Pancreas (tissue), 10 donors: ENCODE results near the gene LAIR2. TPM values are rescaled to one million over a fixed set of nuclear protein-coding genes. Genes with fewer than 3 reads are reported as not detected.

Source experiments
- ATAC-seq, 4 donors: fragments of 200-7000 bp; cut with Tn5 transposase; one replicate each; pipeline versions ENCODE4 v1.8.0 to v1.9.1; 2020; ENCODE audit warnings: mild to moderate bottlenecking in 4 of 4, moderate library complexity in 4 of 4
- DNase-seq, 6 donors: peaks; one replicate each; pipeline ENCODE4 v3.0.0-alpha.2; 2020
- FAIRE-seq: peaks from 2 replicates; lab custom pipeline; 2012; peaks lifted over from hg19 to GRCh38; lab: Jason Lieb, UNC
- H3K27ac ChIP-seq, 4 donors: fragments of 200-600 bp; sonication (generic); 1 replicate in 3 of 4; 2 replicates in 1 of 4; pipeline versions ENCODE4 v1.5.0 to v1.8.0; 2020
- H3K27me3 ChIP-seq, 4 donors: fragments of 200-600 bp; one replicate each; pipeline ENCODE4 v1.8.0; 2021
- H3K36me3 ChIP-seq, 3 donors: fragments of 200-600 bp; sonication (generic) in 1 of 3; one replicate each; pipeline versions ENCODE4 v1.5.0 to v1.8.0; 2020 to 2021
- H3K4me1 ChIP-seq, 3 donors: fragments of 200-600 bp; one replicate each; pipeline ENCODE4 v1.8.0; 2021
- H3K4me3 ChIP-seq, 4 donors: fragments of 200-600 bp; sonication (generic) in 2 of 4; one replicate each; pipeline versions ENCODE4 v1.5.0 to v1.8.0; 2020 to 2021
- H3K9me3 ChIP-seq, 4 donors: fragments of 200-600 bp; one replicate each; pipeline ENCODE4 v1.8.0; 2021
- CTCF ChIP-seq, 4 donors: fragments of 200-600 bp; sonication (generic) in 3 of 4; IDR thresholded peaks; one replicate each; pipeline versions ENCODE4 v1.5.0 to v1.8.0; 2021; ENCODE audit warnings: antibody characterized with exemption in 4 of 4
- WGBS, 2 donors: extraction: QIAGEN DNeasy Blood & Tissue Kit; methylation state at CpG; one replicate each; pipeline ENCODE4 v1.1.7; 2013; 5-methylcytosine and 5-hydroxymethylcytosine counted together
- intact Hi-C, 3 donors: fragments of 100-400 bp; cut with DNase I; formaldehyde crosslinking; loops; one replicate each; pipeline versions ENCODE4 v1.11.1 to v1.14.2; 2022
- polyA plus RNA-seq, 2 donors: library from polyadenylated mRNA; stranded (reverse); fragments of 200-250 nt; gene quantifications; one replicate each; pipeline ENCODE4 v1.2.3, GENCODE V29; 2013
- total RNA-seq, 6 donors: library from RNA; stranded (reverse); fragmentation: NEBNext Ultra II Directional in 4 of 6; extraction: Animal tissue kit (Norgen Biotek cat#: 25700) in 4 of 6; gene quantifications; one replicate each; pipeline versions ENCODE4 v1.2.1 to v1.2.4, GENCODE V29; 2021 to 2023
- donor health status: healthy with polysubstance abuse.
- donor health status: DM: no; HTN: no; CAD: no; lungs with moderate emphysema.
- donor health status: DM: no; HTN: no; CAD: no.
- donor health status: control.
- donor health status: control.
- donor health status: Bipolar disorder and iron deficiency.
- donor health status: DM: yes; HTN: yes; CAD: no.
- donor health status: DM: no; HTN: no; CAD: no.
- donor health status: DM: no; HTN: no; CAD: no.
- donor health status: DM: yes; HTN: yes; CAD: no.

LAIR2 gene
- total and polyA plus RNA-seq, 8 donors: not detected

GRCh38 chr19:54517483-54517882 lies 14.9 kb downstream of the LAIR2 start:
- no peak for FAIRE-seq
- H3K36me3 ChIP-seq: no peaks in the 10 kb centered on the region
- H3K9me3 ChIP-seq: no peaks in the 10 kb centered on the region
- no peak for TF ChIP-seq CTCF (IDR thresholded peaks at IDR 0.05)
- intact Hi-C loops: no loop called here
- no peak overlapping the region for H3K27ac ChIP-seq
- no peaks in the 10 kb centered on the region for H3K4me1 ChIP-seq
- H3K4me3 ChIP-seq: no peak overlapping the region
- DNase-seq: peak; percentile 16 to 69 (median 50)
- H3K27me3 ChIP-seq: no peaks in the 10 kb centered on the region
- peak in 3 of 4 donors; percentile 45 to 81 (median 60) for ATAC-seq
- WGBS, 2 donors: 0 to 4% methylated on average over 4 of the region's 4 CpGs

- no peaks in the 10 kb centered on the region for H3K4me1 ChIP-seq
- ATAC-seq (no peak), FAIRE-seq (no peak), DNase-seq (no peak)
- WGBS, 2 donors: 46 to 56% methylated on average over 5 of the region's 5 CpGs
- no peaks in the 10 kb centered on the region for H3K27me3 ChIP-seq
- no peaks in the 10 kb centered on the region for H3K36me3 ChIP-seq
- TF ChIP-seq CTCF (IDR thresholded peaks at IDR 0.05): no peak
- no peak overlapping the region for H3K27ac ChIP-seq
- no peak overlapping the region for H3K4me3 ChIP-seq
- intact Hi-C loops: no loop called here
- no peaks in the 10 kb centered on the region for H3K9me3 ChIP-seq
These were observed 16.2 kb downstream of the LAIR2 start for GRCh38 chr19:54518844-54519243.

- intact Hi-C loops: no loop called here
- Histone ChIP-seq H3K9me3 (no peaks in the 10 kb centered on the region), H3K4me3 (no peak overlapping the region), H3K36me3 (no peaks in the 10 kb centered on the region), H3K27ac (no peak overlapping the region), H3K4me1 (no peaks in the 10 kb centered on the region), H3K27me3 (no peaks in the 10 kb centered on the region)
- FAIRE-seq (no peak), DNase-seq (no peak), ATAC-seq (no peak)
- TF ChIP-seq CTCF (IDR thresholded peaks at IDR 0.05): no peak
- 37 to 51% methylated on average over 18 of the region's 18 CpGs for WGBS, 2 donors
These were observed 18.6 kb downstream of the LAIR2 start for GRCh38 chr19:54521022-54521859.

- intact Hi-C loops: no loop called here
- Histone ChIP-seq H3K4me1 (no peaks in the 10 kb centered on the region), H3K4me3 (no peak overlapping the region), H3K27ac (no peak overlapping the region), H3K9me3 (no peaks in the 10 kb centered on the region), H3K27me3 (no peaks in the 10 kb centered on the region), H3K36me3 (no peaks in the 10 kb centered on the region)
- ATAC-seq: no peak
- no peak for FAIRE-seq
- DNase-seq: no peak
- no peak for TF ChIP-seq CTCF (IDR thresholded peaks at IDR 0.05)
- WGBS, 2 donors: 58 to 69% methylated on average over 6 of the region's 6 CpGs
These were observed 19.4 kb downstream of the LAIR2 start for GRCh38 chr19:54521860-54522513.

GRCh38 chr19:54523403-54523802 lies 20.8 kb downstream of the LAIR2 start:
- Histone ChIP-seq H3K27ac (no peak overlapping the region), H3K36me3 (no peaks in the 10 kb centered on the region), H3K9me3 (no peaks in the 10 kb centered on the region), H3K4me1 (no peaks in the 10 kb centered on the region), H3K4me3 (no peak overlapping the region), H3K27me3 (no peaks in the 10 kb centered on the region)
- intact Hi-C loops: no loop called here
- 40 to 48% methylated on average over 5 of the region's 5 CpGs for WGBS, 2 donors
- no peak for TF ChIP-seq CTCF (IDR thresholded peaks at IDR 0.05)
- DNase-seq (no peak), ATAC-seq (no peak), FAIRE-seq (no peak)
